Lower leg skin (tissue), 4 donors: ENCODE measurements around the gene SPACA7. TPM values are rescaled to one million over a fixed set of nuclear protein-coding genes. Genes with fewer than 3 reads are reported as not detected.

Experiments
- DNase-seq, 2 donors: peaks; one replicate each; pipeline ENCODE4 v3.0.0-alpha.2; 2019; ENCODE audit warnings: low spot score in 2 of 2
- H3K4me3 ChIP-seq: fragments of 200-600 bp; sonication (generic); 2 replicates; pipeline ENCODE4 v1.5.1; 2017; ENCODE audit warnings: mild to moderate bottlenecking, low read depth; ENCODE audit not compliant: poor library complexity, severe bottlenecking
- CTCF ChIP-seq, 3 donors: fragments of 450-650 bp; IDR thresholded peaks; one replicate each; pipeline ENCODE4 v1.5.1; 2016; ENCODE audit warnings: antibody characterized with exemption in 3 of 3, mild to moderate bottlenecking in 3 of 3, moderate library complexity in 2 of 3
- POLR2A ChIP-seq, 2 donors: fragments of 450-650 bp; IDR thresholded peaks; one replicate each; pipeline ENCODE4 v1.6.1; 2016 to 2017; ENCODE audit warnings: antibody characterized with exemption in 2 of 2, mild to moderate bottlenecking in 1 of 2, moderate library complexity in 1 of 2
- WGBS, 2 donors: methylation state at CpG; one replicate each; pipeline ENCODE4 v1.1.5; 2018; 5-methylcytosine and 5-hydroxymethylcytosine counted together
- intact Hi-C: fragments of 100-400 bp; cut with DNase I; formaldehyde crosslinking; loops from one replicate; pipeline ENCODE4 v1.15.0; 2023; ENCODE audit warnings: low total_unique reads
- total RNA-seq, 4 donors: library from RNA; depleted of rRNA; stranded (reverse); fragments of >200 nt; gene quantifications; one replicate each; pipeline ENCODE4 v1.1.0, GENCODE V29; 2016

SPACA7 gene
- total RNA-seq, 4 donors from 2014 or later, result not detected

GRCh38 chr13:112356190-112356589 lies 20.0 kb upstream of the SPACA7 start:
- no peak for TF ChIP-seq CTCF (IDR thresholded peaks at IDR 0.05)
- no peak for TF ChIP-seq POLR2A (IDR thresholded peaks at IDR 0.05)
- intact Hi-C loops, result no loop called here
- H3K4me3 ChIP-seq, result no peak overlapping the region
- no peak for DNase-seq
- WGBS, 2 donors, result 58 to 65% methylated on average over 13 of the region's 13 CpGs

GRCh38 chr13:112358156-112358555 lies 18.0 kb upstream of the SPACA7 start:
- 94 to 98% methylated on average over 4 of the region's 4 CpGs for WGBS, 2 donors
- TF ChIP-seq CTCF (IDR thresholded peaks at IDR 0.05), result no peak
- TF ChIP-seq POLR2A (IDR thresholded peaks at IDR 0.05), result no peak
- no peak overlapping the region for H3K4me3 ChIP-seq
- intact Hi-C loops, result no loop called here
- no peak for DNase-seq

GRCh38 chr13:112362021-112362420 lies 14.1 kb upstream of the SPACA7 start:
- no peak for DNase-seq
- no peak overlapping the region for H3K4me3 ChIP-seq
- WGBS, 2 donors, result 41 to 44% methylated on average over 5 of the region's 5 CpGs
- TF ChIP-seq CTCF (IDR thresholded peaks at IDR 0.05) (no peak), POLR2A (IDR thresholded peaks at IDR 0.05) (no peak)
- intact Hi-C loops, result no loop called here

DNA sequence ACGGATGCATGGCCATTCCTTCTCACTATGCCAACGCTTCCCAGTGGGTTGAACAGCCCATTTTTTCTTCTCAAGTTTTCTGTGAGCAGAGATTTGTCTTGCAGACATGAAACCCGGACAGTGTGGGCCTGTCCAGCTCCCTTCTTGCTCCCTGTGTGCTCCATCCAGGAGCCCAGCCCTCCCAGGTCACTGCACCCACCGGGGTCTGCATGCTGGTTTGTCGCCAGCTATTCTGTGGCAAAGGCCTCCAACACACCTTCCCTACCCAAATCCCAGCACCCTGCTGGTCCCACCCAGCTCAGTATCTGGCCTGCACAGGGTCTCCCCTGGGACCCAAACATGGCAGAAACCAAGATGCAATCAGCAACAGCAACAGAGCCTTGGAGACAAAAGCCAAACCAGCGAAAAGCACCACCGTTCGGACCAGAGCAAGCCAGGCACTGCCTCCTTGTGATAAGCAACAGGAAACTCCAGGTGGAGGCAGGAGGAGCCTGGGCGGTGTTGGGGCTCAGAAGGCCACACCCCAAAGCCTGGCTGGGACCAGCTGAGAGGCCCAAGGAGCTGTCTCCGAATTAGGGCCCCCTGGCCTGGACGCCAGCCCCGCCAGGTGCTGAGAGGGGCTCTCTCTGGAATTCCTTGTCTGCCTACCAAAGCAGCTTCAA lies 12.2 kb upstream of the SPACA7 start:
- 63 to 66% methylated on average over 11 to 12 of the region's 12 CpGs for WGBS, 2 donors
- intact Hi-C loops, result no loop called here
- H3K4me3 ChIP-seq, result no peak overlapping the region
- TF ChIP-seq CTCF (IDR thresholded peaks at IDR 0.05) (no peak), POLR2A (IDR thresholded peaks at IDR 0.05) (no peak)
- no peak for DNase-seq

- no peak for DNase-seq
- TF ChIP-seq CTCF (IDR thresholded peaks at IDR 0.05), result no peak
- no peak for TF ChIP-seq POLR2A (IDR thresholded peaks at IDR 0.05)
- 63 to 72% methylated on average over 4 of the region's 4 CpGs for WGBS, 2 donors
- no peak overlapping the region for H3K4me3 ChIP-seq
- intact Hi-C loops, result no loop called here
These were observed 9.1 kb upstream of the SPACA7 start for GRCh38 chr13:112366907-112367646.
